ENCODE results near the gene ARNT2.

The ARNT2 gene

DNA sequence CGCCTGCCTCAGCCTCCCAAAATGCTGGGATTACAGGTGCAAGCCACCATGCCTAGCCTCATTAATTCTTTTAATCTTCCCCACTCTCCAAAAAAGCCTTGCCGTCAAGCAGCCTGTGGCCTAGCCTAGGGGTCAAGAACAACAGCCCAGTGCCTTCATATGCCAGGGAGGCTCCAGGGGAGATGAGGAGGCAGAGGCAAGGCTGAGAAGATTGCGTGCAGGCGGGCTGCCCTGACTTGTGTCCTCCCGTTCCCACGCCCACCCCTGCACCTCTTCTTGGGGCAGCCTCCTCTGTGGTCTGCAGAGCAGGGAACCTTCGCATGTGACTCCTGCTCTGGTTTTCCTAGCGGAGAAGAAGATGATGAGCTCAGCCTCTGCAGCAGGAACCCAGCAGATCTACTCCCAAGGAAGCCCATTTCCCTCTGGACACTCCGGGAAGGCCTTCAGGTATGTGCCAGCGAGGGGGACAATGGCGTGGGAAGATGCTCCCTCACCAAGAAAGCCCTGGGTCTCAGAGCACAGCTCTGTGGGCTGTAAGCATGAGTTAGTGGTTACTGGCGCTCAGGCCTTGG lies 172.4 kb downstream of the ARNT2 start:
- no peak for DNase-seq (ENCODE audit: low read depth)

DNA sequence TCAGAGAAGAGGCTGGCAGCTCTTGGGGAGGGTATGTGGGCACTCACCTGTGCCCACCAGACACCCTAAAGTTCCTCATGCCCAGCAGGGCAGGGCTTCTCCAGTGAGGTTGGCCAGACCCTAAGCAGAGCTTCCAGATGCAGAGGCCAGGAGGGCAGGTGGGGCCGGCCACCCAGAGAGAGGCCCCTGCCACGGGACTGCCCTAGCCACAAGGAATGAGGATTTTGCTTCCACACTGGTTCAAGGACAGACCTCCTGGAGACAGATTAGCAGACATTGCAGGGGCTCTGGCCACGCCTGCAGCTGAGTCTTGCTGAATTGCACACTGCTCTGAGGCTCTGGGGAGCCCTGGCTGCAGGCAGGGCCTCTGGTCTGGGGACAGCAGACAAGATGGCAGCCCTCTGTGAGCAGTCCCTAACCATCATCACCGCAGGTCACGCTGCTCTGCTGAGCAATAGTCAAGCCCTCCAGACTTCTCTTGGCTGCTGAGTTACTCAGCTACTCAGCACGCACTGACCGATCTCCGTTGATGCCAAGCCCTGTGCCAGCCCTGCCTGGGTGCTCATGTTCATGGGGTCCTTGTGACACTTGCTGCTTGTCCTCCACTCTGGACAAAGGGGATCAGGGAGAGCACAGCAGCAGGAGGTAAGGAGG lies 173.5 kb downstream of the ARNT2 start:
- no peak for DNase-seq (ENCODE audit: low read depth)

DNA sequence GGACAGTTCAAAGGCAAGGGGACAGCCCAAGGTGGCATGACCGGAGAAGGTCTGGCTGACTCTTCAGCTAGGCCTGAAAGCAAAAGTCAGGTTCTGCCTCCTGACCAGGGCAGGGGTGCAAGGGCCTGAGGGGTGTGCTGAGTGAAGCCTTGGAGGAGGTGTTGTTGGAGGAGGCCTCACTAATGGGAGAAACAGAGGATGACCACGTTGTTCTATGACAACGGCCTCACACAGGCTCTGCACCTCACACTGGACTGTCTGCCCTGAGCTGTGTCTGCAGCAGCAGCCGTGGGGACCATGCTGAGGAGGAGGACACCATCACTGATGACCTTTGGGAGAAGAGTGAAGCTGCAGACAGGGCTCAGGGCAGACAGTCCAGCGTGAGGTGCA lies 174.0 kb downstream of the ARNT2 start:
- no peak for DNase-seq (ENCODE audit: low read depth)

DNA sequence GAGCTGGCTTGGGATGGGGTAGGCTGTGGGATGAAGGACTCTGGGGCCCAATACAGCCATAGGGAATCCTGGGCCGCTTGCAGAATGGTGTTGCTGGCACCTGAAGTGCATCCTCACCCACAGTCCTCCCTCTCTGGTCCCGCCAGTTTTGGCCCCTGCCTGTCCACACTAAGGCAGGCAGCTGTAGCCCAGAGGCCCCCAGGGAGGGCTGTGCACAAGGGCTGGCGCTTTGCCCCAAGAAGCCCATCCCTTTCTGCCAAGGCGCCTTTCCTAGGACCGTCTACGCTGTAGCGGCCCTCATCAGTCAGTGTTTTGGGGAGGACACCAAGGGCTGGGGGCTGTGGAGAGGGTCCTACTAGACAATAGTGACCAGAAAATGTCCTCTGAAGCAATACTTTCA lies 174.7 kb downstream of the ARNT2 start:
- DNase-seq (ENCODE audit: low read depth): no peak

DNA sequence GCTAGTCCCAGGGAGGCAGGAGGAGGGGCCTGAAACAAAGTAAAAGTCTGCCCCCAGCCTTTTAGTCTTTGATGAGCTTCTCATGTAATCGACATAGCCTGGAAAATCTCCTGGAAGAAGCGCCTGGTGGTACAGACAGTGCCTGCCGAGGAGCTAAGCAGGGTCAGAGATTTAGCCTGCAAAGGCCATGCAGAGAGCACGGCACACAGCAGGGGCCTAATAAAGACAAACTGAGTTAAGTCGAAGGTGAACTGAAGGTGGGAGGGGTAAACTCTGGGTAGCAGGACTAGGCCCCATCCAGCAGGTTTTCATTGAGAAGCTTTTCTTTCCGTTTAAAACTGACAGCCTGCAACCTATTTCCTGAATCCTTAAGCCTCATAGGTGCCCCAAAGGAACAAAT lies 175.4 kb downstream of the ARNT2 start:
- DNase-seq (ENCODE audit: low read depth): no peak

DNA sequence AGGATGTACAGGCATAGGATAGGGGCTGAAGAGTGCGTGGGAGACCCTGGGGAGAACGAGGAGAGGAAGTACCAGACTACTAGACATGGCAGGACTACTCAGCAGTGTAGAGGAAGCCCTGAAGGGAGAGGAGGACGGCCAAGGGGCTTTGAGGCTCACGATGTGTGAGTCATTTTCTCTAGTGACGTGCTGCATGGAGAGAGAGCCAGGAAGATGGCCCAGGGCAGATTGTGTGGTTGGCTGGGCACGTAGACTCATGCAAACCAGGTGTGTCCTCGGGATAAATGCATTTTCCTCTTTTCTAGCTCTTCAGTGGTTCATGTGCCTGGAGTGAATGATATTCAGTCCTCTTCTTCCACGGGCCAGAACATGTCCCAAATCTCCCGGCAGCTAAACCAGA lies 175.9 kb downstream of the ARNT2 start:
- DNase-seq (ENCODE audit: low read depth): no peak

DNA sequence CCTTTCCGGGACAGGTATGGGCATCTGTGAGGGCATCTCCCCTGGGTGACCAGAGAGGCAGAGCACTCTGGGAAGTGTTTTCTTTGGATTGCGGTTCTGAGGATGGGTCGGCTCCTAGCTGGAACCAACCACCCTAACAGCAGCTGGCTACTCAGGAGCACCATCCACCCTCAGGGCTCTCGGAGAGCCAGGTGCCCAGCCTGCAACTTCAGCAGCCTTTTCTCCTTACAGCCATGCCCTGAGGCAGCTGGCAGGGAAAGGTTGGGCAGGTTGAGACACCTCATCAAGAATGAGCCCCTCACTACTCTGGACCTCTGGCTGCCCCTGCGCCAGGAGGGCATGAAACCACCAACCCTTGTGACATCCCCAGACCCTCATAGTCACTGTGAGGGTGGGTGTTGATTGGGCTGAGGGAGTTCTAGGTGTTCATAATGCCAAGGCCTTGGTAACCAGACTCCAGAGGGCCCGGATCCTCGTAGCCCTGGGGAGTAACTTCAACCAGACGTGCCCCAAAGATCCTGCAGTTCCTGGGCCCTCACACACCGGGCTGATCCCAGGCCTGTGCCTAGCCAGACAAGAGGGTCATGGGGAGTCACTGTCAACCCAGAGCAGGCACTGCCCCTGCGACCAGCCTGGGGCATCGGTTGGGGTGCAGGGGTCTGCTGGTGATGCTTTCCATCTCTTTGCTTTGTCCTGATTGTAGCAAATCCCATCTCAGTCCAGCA lies 176.5 kb downstream of the ARNT2 start:
- DNase-seq (ENCODE audit: low read depth): no peak

DNA sequence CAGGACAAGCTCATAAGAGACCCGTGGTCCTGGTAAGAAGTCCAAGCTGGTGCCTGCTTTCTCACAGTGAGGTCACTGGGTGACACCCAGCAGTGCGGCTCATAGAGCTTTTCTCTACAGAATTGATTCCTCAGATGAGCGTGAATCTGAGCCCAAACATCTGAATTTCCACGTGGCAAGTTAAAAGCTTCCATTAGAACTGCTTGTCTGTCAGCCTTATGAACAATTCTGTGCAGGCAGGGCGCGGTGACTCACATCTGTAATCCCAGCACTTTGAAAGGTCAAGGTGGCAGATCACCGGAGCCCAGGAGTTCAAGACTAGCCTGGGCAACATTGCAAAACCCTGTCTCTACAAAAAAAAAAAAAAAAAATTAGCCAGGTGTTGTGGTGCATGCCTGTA lies 177.8 kb downstream of the ARNT2 start:
- DNase-seq (ENCODE audit: low read depth): no peak

DNA sequence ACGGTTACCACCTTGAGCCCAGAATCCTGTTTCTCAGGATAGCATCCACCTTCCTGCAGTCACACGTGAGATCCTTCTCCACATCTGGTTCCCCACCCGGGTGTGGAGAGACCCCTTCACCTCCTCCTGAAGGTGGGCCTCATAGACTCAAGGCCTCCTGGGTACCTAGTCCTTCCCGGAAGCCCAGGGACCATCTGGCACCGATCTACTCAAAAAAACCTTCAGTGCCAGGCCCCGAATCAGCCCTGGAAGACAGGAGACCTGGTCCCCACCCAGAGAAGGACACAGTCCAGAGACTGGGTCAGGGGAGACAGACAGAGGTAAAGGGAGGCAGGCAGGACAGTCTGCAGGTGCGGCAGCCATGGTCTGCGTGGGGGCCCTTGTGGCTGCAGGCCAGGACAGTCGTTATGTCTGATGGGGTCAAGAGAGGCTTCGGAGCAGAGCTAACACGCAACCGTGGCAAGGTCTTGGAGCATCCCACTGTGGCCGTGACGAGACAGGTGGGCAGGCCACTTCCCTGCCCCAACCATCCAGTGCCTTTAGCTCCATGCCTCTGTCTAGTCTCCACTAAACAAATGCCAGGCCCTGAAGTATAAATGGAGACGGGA lies 178.7 kb downstream of the ARNT2 start:
- no peak for DNase-seq (ENCODE audit: low read depth)

DNA sequence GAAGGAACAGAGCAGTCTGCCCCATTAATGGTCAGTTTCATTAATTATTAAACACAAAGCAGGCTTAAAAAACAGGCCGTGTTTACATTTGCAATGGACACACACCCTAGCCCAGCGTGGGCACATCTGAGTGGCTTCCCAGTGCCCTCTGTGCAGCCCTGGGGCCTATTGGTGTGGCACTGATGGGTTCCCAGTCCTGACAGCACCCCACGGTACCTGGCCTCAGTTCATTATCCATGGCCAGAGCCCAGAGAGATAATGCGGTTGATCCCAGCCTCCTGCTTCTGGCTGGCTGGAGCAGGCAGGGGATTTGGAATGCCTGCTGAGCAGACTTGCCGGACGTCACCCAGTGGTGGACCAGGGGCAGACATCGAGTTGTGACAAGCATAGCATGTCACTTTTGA lies 180.4 kb downstream of the ARNT2 start:
- no peak for DNase-seq (ENCODE audit: low read depth)

DNA sequence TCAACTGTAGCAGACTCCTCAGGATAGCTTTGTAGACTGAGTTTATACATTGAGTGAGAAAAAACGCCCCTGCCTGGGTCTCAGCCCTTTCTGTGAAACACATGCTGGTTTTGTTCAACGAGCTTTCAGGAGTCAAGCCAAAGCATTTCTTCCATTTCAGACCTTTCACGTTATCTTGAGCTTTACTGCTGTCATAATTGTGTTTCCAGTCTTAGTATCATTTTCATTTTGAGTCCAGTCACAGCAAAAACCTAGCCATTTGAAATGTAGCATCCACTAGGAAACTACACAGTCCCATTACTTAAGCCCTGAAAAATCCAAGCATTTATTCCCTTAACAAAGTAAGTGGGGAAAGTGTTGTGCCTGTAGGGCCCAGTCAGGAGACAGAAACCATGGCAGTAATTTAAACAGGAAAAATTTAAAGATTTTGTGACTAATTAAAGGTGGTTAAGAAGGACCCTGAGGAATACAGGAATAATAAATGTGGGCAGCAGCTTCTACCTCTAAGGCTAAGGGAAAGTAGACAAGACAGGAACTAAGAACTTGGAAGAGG lies 180.9 kb downstream of the ARNT2 start:
- no peak for DNase-seq (ENCODE audit: low read depth)

DNA sequence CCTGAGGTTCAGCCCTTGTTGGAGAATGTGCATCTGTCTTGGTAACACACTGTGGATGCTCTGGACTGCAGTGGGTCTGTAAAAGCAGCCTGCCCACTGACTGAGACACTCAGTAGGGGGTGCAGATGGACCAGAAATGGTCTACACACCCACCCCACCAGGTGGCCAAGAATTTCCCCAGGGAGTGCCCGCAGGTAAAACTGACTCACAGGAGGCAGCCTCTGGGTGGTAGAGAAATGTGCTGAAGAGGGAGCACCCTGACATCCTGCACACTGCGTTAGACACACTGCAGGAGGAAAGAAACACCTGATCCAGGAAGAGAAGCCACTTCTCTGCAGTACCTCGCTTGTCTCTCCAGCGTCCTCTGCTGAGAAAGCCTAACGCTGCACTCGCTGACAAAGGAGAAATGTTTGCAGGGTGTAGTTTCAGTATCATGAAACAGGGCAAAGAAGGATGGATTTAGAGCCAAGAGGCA lies 181.4 kb downstream of the ARNT2 start:
- DNase-seq (ENCODE audit: low read depth): no peak

DNA sequence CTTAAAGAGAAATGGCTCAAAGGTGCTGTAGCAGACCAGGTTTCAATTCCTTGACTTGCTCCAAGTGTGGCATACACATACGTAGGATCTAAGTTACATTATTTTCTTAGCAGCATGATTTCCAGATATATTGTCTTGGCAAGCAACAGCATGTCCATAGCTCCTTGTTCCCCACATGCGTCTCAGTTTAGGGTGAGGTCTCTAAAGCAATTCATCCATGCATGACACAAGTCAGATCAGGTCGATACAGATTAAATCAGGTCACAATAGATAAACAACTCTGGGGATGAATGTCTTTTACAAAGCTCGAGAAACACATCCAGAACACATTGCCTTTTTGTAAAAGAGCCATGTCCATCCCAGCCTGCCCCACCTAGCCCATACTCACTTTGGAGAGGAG lies 182.0 kb downstream of the ARNT2 start:
- no peak for DNase-seq (ENCODE audit: low read depth)

DNA sequence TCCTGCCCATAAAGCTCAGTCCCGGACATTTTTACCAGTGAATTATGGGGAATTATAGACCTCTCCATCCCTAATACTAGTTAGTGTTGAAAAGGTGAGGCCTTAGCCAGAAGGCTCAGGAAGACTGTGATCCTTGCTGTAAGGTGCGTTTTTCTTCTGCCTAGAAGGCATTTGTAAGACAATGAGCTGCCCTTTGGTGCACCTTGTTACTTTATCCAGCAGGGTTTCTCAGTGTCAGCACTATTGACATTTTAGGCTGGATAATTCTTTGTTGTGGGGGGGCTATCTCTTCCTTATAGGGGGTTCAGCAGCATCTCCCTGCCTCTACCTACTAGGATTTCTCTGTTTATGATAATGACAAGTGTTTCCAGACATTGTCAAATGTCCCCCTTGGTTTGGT lies 182.8 kb downstream of the ARNT2 start:
- no peak for DNase-seq (ENCODE audit: low read depth)

DNA sequence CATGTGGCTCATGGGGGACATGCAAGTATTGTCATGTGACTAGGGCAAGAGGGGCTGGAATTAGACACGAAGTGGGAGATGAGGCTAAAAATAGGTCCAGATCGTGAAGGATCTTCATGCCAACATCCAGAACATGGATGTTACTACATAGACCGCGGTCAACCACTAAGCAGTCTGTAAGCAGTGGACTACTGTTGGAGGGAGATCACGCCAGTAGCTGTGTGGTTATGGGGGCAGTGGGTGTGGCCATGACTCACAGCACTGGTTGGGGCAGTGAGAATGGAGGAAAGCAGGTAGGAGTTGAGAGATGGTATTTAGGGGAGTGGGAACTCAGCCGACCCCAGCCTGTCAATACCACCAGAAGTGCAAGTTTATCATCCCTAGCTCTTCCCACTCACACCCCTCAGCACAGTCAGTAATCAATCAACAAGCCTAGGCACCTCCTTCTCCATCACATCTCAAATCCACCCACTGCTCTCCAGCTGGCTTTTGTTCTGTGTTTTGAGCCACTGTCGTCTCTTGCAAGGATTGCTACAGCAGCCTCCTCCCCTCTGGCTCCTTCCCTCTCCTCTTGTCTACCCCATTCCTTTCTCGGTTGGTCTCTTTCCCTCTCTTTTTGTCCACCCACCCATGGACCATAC lies 183.8 kb downstream of the ARNT2 start:
- DNase-seq (ENCODE audit: low read depth): peak; percentile 42

DNA sequence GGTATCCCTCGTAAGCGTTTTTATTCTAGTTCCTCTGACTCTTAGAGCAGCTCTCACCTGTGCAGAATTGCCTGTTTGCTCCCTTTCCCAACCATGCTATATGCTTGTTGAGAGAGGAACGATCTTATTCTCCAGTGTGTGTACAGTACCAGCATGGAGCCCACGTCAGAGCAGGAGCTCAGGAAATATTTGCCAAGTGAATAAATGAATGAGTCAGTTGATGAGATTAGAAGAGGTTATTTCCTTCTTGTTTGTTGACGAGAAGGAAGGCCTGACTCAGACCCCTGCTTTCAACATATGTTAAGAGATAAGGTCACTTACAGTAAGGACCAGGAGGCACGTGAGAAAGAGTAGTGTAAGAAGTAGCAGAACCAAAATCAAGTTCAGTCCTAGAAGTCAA lies 184.6 kb downstream of the ARNT2 start:
- DNase-seq (ENCODE audit: low read depth): peak; percentile 80

DNA sequence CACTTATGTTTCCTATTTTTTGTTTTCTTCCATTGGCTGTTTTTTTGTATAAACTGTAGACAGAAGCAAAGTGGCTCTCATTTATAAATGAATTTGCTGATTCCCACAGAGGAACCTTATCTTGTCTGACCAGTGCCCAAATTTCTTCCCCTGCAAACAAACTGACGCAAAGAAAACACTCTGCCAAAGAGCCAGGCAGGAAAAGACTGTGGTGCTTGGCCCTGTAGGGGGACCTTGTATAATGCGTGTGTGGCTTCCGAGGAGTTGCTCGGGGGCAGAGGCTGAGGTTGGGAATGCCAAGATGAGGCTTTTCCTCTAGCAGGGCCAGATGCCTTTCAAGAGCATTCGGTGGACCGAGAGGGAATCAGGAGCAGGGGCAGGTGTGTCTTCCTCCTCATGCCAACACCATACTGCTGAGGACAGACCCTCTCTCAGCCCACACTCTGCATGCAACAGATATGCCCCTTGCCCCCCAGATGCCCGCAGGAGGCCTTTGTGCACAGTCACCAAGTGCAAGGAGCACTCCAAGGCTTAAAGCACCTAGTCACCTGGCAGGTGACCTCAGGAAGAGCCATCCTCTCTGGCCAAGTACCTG lies 186.7 kb downstream of the ARNT2 start:
- no peak for DNase-seq (ENCODE audit: low read depth)

DNA sequence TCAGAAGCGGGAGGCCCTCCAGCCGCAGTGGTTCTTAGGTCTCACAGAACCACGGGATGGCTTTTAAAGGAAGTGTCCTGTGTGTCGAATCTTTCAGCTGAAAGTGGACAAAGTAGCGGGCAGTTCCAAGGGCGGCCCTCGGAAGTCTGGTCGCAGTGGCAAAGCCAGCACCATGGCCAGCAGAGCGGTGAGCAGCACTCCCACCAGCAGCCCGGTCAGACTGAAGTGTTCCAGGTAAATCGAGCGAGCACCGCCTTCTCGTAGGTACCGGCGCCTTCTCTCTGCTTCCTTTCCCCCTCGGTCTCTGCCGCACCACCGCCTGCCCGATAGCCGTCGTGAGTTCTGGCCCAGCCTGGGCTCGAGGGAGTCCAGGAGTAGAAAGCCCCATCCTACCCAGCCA lies 187.3 kb downstream of the ARNT2 start:
- DNase-seq (ENCODE audit: low read depth): no peak

DNA sequence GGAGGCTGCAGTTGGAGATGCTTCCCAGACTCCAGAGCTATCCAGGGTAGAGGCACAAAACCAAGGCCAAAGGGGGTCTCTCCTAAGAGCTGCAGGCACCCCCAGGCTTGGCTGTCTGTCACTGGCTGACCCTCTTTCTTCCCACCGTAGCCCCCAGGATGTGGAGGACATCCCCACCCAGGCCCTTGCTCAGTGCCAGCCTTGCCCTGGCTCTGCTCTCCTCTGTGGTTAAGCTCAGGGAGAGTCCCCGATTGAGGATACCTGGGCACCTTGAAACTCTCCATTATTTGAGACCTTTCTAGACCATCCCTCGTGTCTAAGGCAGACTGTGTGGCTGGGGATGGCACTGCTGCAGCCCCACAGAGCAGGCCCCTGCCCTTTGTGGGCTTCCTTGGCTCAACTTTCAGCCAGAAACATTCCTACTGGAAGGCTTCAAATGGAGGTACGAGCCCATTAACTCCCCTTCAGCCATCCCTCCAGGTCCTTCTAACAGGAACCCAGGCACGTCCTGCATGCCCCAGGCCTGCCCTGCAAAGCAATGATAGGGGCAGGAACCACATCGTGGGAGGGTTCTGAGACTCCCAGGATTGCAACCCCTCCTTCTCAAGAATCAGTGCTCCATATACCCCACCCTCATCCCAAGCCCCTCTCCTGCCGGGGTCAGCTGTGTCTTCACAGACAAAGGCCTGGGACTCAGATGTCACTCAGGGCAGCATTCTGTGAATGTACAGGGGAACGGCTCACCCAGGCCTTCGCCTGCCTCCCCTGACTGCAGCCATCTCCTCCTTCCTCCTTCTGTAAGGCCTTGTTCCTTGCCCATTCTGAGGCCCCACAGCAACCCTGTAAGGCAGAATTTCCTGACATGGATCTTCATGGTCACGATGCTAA lies 188.0 kb downstream of the ARNT2 start:
- no peak for DNase-seq (ENCODE audit: low read depth)

DNA sequence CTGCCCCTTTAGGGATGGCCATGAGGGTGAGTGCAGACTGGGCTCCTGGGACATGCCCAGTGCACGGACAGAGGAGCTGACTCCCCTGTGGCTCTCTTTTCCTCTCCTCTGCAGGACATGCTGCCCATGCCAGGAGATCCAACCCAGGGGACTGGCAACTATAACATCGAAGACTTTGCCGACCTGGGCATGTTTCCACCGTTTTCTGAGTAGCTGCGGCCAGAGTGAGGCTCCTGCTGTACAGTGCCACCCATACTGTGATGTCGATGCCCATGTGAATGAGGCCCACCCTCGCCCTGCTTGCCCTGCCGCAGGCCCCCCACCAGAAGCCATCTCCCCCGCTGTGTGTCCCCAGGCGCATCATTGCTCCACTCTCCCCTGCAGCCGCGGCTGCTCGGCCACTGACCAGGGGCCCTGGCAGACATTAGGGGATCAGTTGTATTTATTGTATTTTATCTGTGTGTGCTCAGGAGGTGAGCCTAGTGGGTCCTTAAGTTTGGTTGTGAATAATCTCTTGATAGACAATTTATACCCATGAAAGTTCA lies 189.4 kb downstream of the ARNT2 start:
- no peak for DNase-seq (ENCODE audit: low read depth)
